ENCODE results near the gene FXYD7. TPM values are rescaled to one million over a fixed set of nuclear protein-coding genes. Genes with fewer than 3 reads are reported as not detected.

Gene FXYD7
- total RNA-seq, 1 experiment from 2014 or later: not detected

DNA sequence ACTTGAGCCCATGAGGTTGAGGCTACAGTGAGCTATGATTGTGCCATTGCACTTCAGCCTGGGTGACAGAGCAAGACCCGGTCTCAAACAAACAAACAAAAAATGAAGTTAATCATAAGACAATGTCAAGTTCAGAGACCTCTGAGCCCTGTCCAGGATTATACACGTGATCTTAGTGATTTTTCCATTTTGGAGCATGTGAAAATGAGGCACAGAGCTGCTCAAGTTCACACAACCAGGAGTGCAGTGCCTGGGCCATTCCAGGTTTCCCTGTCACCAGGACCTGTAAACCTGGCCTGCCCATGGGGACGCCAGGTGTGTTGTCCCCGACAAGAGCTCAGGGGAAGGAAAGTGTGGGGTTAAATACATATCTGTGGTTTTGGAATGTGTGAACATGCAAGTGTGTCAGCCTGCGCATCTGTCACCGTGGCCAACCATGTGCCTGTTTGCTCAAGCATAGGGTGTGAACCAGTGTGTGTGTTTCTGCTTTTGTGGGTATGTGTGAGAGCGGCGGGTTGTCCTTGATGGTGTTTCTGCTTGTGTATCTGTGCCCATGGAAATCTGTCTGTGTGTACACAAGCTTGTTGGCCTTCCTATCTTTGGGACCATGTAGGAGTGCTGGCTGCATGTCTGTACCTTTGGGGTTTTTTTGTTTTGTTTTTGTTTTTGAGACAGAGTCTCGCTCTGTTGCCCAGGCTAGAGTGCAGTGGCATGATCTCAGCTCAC, 5.9 kb upstream of the FXYD7 start:
- H3K4me2 ChIP-seq (ENCODE audit: low read length): no peak overlapping the region
- H3K4me1 ChIP-seq (ENCODE audit: insufficient read depth, low read length): 0 out of 2 replicates have a peak, but pooled peaks cover 3% of the 10 kb centered on the region
- H3K79me2 ChIP-seq (ENCODE audit: low read length): no peaks in the 10 kb centered on the region
- ChIA-PET POLR2A (ENCODE audit: unreplicated experiment) (no interaction called here), CTCF (no interaction called here)
- BruUV-seq (replicated peaks): no TSS peak
- H3K36me3 ChIP-seq (ENCODE audit: low read depth, low read length): no peaks in the 10 kb centered on the region
- no peaks in the 10 kb centered on the region for H3K9me3 ChIP-seq (ENCODE audit: low read length)
- H3F3A ChIP-seq (ENCODE audit: low read length, unreplicated experiment): no peaks in the 10 kb centered on the region
- DNase-seq: no peak
- no peaks in the 10 kb centered on the region for H4K20me1 ChIP-seq (ENCODE audit: low read length)
- ATAC-seq: no peak
- H3K27me3 ChIP-seq (ENCODE audit: low read length): no peaks in the 10 kb centered on the region
- no peak overlapping the region for H3K27ac ChIP-seq (ENCODE audit: low read length)
- H3K9ac ChIP-seq (ENCODE audit: low read length): no peak overlapping the region
- intact Hi-C loops (cut with micrococcal nuclease): no loop called here
- H3K9me2 ChIP-seq (replicated peaks; ENCODE audit: low read length): no peaks in the 10 kb centered on the region
- no peak overlapping the region for H3K4me3 ChIP-seq (ENCODE audit: low read length)
- TF ChIP-seq EZH2phosphoT487 (IDR thresholded peaks at IDR 0.05; ENCODE audit: borderline replicate concordance, low read length): no peak
- TF ChIP-seq EZH2 (IDR thresholded peaks at IDR 0.05; ENCODE audit: low read length, unreplicated experiment): no peak
- no peak for TF ChIP-seq CTCF (conservative IDR thresholded peaks at IDR 0.05; ENCODE audit: low read depth, low read length)
- no peak overlapping the region for H2AFZ ChIP-seq (ENCODE audit: low read length)

- ChIA-PET POLR2A (ENCODE audit: unreplicated experiment) (no interaction called here), CTCF (no interaction called here)
- no peak within 1 kb of the TSS for H3K27ac ChIP-seq (ENCODE audit: low read length)
- H3K36me3 ChIP-seq (ENCODE audit: low read depth, low read length): no peaks in the 10 kb centered on the region
- no peaks in the 10 kb centered on the region for H3K9me2 ChIP-seq (replicated peaks; ENCODE audit: low read length)
- TF ChIP-seq EZH2 (IDR thresholded peaks at IDR 0.05; ENCODE audit: low read length, unreplicated experiment): no peak
- TF ChIP-seq EZH2phosphoT487 (IDR thresholded peaks at IDR 0.05; ENCODE audit: borderline replicate concordance, low read length): no peak
- TF ChIP-seq CTCF (conservative IDR thresholded peaks at IDR 0.05; ENCODE audit: low read depth, low read length): no peak
- H3K4me2 ChIP-seq (ENCODE audit: low read length): no peak within 1 kb of the TSS
- H3K4me3 ChIP-seq (ENCODE audit: low read length): no peak within 1 kb of the TSS
- no peak within 1 kb of the TSS for H2AFZ ChIP-seq (ENCODE audit: low read length)
- no peaks in the 10 kb centered on the region for H3F3A ChIP-seq (ENCODE audit: low read length, unreplicated experiment)
- H3K4me1 ChIP-seq (ENCODE audit: insufficient read depth, low read length): 0 out of 2 replicates have a peak, but pooled peaks cover 7% of the 10 kb centered on the region
- ATAC-seq: no peak
- intact Hi-C loops (cut with micrococcal nuclease): no loop called here
- H3K9me3 ChIP-seq (ENCODE audit: low read length): no peaks in the 10 kb centered on the region
- DNase-seq: no peak
- no peak within 1 kb of the TSS for H3K9ac ChIP-seq (ENCODE audit: low read length)
- H4K20me1 ChIP-seq (ENCODE audit: low read length): no peaks in the 10 kb centered on the region
- H3K27me3 ChIP-seq (ENCODE audit: low read length): no peaks in the 10 kb centered on the region
- BruUV-seq (replicated peaks): no TSS peak
- no peaks in the 10 kb centered on the region for H3K79me2 ChIP-seq (ENCODE audit: low read length)
These were observed 4.7 kb upstream of the FXYD7 start, which contains the start of gene FXYD1 for GRCh38 chr19:35138305-35138892. Gene FXYD1 (plus strand): TSS chr19:35138824. CDS start chr19:35140080, 1,256 bp downstream.
